Posterior cingulate gyrus (tissue), 11 donors: ENCODE data around the gene ADIPOQ.
"Not testable (repeated sequence)": the region's sequence is repeated elsewhere in the genome, so short reads cannot be mapped to it uniquely, and the experiment has no call there.

Experiments used
- DNase-seq, 10 donors: peaks; one replicate each; pipeline versions ENCODE4 v3.0.0 to v3.0.0-alpha.2; 2020 to 2021; ENCODE audit warnings: mixed read lengths in 3 of 10
- intact Hi-C: fragments of 100-400 bp; cut with DNase I; formaldehyde crosslinking; loops from one replicate; pipeline ENCODE4 v1.15.1; 2023

The ADIPOQ gene

DNA sequence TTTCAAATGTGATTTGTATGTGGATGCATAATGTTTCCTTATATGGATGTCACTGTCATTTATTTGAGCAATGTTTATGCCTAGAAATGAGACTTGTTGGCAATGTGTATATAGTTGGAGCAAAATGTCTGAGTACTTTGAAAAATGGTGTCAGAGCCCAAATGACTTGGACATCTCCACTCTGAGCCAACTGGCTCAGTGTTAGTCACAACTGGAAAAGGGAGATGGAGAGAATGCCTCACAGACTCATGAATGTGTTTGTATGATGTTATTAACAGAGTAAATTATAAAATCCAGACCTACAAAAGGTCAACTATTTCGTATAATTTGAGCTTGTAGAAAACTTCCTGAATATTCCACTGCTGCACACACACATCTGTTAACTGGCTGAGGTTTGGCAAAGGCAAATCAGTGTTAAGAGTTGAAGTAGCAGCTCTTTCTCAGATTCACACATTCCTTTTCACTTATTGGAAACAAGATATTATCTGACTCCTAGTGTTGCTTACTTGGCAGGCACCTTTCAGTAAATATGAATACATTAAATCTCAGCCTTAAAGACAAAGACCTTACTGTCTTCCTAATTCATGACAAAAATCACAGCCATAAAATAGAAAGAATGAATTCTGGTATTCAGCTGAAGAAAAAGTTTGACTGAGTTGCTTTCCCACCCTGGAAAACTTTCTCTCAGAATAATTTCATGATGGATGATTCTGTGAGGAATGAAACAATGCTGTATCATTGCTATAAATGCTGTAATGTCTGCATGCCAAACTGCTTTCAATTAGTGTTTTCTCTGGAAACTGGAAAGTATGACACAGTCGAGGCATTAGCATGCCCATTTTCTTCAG lies 27.0 kb downstream of the ADIPOQ start:
- DNase-seq: no peak
- intact Hi-C loops: no loop called here

GRCh38 chr3:186870421-186871201 lies 28.1 kb downstream of the ADIPOQ start:
- no peak for DNase-seq
- intact Hi-C loops: no loop called here

GRCh38 chr3:186871403-186871924 lies 29.0 kb downstream of the ADIPOQ start:
- intact Hi-C loops: no loop called here
- DNase-seq: no peak

- intact Hi-C loops, DNase-seq: not testable (repeated sequence)
Measured at GRCh38 chr3:186873796-186874195, 31.3 kb downstream of the ADIPOQ start.

DNA sequence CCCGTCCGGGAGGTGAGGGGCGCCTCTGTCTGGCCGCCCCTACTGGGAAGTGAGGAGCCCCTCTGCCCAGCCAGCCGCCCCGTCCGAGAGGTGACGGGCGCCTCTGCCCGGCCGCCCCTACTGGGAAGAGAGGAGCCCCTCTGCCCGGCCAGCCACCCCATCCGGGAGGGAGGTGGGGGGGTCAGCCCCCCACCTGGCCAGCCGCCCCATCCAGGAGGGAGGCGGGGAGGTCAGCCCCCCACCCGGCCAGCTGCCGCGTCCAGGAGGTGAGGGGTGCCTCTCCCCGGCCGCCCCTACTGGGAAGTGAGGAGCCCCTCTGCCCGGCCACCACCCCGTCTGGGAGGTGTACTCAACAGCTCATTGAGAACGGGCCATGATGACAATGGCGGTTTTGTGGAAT lies 31.7 kb downstream of the ADIPOQ start:
- intact Hi-C loops: not testable (repeated sequence)

GRCh38 chr3:186874841-186875240 lies 32.3 kb downstream of the ADIPOQ start:
- DNase-seq, intact Hi-C loops: not testable (repeated sequence)

More for the DNA sequence above, 31.7 kb downstream of the ADIPOQ start:
- DNase-seq: not testable (repeated sequence)

DNA sequence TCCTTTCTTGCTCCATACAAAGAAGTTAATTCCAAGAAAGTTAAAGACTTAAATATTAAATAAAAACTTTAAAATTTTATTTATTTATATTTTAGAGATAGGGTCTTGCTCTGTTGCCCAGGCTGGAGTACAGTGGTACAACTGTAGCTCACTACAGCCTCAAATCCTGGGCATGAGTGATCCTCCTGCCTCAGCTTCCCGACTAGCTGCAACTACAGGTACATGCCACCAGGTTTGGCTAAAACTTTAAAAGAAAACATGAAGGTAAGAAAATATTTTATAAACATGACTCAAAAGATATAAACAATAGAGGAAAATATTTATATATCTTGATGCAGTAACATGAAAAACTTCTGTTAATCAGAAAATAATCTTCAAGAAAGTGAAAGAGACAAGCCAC lies 33.2 kb downstream of the ADIPOQ start:
- no peak for DNase-seq
- intact Hi-C loops: no loop called here

GRCh38 chr3:186879781-186880180 lies 37.3 kb downstream of the ADIPOQ start:
- DNase-seq: no peak
- intact Hi-C loops: no loop called here

- intact Hi-C loops: no loop called here
- no peak for DNase-seq
Measured at GRCh38 chr3:186880406-186880805, 37.9 kb downstream of the ADIPOQ start.

DNA sequence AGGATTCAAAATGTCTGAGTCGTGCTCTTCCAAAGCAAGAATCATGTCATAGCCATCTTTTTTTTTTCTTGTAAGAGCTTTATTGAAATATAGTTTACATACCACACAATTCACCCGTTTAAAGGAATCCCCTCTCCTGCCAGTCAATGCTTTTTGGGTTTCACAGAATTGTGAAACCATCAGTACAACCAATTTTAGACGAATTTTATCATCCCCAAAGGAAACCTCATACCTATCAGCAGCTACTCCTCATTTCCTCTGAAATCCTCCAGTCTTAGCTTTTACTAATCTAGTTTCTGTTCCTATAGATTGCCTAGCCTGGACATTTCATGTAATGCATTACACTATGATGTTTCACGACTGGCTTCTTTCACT lies 39.6 kb downstream of the ADIPOQ start:
- intact Hi-C loops: no loop called here
- no peak for DNase-seq

DNA sequence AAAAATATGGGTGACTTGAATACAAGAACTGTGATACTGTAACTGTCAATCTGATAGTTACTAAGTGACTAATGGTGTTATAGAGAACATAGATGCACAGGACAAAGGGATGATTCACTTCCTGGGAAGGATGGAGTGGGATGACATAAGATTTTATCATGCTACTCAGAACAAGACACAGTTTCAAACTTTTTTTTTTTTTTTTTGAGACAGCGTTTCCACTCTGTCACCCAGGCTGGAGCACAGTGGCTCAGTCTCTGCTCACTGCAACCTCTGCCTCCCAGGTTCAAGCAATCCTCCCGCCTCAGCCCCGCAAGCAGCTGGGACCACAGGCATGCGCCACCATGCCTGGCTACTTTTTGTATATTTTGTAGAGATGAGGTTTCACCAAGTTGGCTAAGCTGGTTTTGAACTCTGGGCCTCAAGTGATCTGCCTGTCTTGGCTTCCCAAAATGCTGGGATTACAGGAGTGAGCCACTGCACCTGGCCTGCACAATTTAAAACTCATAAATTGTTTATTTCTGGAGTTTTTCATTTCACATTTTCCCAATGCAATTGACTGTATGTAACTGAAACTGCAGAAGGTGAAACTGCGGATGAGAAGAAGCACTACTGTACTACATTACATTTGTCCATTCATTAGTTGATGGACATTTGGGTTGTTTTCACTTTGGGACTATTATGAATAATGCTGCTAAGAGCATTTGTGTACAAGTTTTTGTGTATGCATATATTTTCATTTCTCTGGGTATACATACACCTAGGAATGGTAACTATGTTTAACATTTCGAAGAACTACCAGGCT lies 40.6 kb downstream of the ADIPOQ start:
- intact Hi-C loops: no loop called here
- DNase-seq: no peak

DNA sequence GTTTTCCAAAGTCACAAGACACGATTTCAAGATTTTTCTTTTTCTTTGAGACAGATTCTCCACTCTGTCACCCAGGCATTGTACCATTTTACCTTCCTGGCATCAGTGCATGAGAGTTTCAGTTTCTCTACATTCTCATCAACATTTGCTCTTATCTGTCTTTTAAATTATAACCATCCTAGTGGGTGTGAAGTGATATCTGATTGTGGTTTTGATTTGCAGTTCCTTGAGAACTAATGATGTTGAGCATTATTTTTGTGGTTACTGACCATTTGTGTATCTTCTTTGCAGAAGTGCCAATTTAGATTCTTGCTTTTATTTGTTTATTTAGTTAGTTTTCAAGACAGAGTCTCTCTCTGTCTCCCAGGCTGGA lies 41.2 kb downstream of the ADIPOQ start:
- intact Hi-C loops: no loop called here

DNA sequence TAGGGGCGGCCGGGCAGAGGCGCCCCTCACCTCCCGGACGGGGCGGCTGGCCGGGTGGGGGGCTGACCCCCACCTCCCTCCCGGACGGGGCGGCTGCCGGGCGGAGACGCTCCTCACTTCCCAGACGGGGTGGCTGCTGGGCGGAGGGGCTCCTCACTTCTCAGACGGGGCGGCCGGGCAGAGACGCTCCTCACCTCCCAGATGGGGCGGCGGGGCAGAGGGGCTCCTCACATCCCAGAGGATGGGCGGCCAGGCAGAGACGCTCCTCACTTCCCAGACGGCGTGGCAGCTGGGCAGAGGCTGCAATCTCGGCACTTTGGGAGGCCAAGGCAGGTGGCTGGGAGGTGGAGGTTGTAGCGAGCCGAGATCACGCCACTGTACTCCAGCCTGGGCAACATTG lies 42.4 kb downstream of the ADIPOQ start:
- intact Hi-C loops: not testable (repeated sequence)
- peak in 2 of 10 donors; percentile 50 to 55 for DNase-seq

More for the DNA sequence above, 41.2 kb downstream of the ADIPOQ start:
- no peak for DNase-seq

DNA sequence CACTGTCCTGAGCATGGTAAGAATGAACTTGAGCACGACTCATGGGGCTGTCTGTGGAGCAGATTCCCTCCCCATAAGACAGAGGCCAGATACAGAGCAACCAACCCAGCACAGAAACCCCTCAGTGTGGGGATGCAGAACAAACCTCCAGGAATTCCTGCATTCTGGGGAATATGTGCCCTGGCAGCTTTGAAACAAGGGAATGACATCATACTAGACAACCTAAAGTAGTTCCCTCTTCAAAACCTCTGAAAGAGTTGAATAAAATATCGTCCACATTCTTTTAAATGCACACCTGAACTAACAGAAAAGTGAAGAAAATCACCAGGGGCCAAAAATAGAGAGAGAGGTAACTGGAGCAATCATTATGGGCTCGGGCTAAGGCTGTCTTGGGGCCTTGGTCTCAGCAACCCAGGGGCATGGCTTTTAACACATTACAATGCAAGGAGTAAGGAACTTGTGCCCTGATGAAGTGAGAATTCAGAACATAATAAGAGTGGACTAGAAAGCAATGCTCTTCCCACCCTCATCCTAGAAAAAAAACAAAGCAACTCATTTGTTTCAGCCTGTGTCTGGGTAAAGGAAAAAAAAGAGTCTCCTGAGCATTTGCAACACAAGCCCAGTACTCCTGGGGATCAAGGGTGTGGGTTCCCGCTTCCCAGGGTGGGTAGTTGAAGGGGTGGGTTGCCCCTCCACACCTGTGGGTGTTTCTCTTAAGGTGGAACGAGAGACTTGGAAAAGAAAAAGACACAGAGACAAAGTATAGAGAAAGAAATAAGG lies 43.9 kb downstream of the ADIPOQ start:
- intact Hi-C loops: no loop called here
- DNase-seq: no peak

DNA sequence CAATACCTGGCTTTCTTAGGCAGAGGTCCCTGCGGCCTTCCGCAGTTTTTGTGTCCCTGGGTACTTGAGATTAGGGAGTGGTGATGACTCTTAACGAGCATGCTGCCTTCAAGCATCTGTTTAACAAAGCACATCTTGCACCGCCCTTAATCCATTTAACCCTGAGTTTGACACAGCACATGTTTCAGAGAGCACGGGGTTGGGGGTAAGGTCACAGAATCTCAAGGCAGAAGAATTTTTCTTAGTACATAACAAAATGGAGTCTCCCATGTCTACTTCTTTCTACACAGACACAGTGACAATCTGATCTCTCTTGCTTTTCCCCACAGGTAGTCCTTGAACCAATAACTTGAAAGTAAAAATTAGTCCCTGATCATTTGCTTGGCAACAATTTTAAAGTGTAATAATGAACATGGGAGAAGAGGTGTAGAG lies 45.0 kb downstream of the ADIPOQ start:
- DNase-seq, intact Hi-C loops: not testable (repeated sequence)

DNA sequence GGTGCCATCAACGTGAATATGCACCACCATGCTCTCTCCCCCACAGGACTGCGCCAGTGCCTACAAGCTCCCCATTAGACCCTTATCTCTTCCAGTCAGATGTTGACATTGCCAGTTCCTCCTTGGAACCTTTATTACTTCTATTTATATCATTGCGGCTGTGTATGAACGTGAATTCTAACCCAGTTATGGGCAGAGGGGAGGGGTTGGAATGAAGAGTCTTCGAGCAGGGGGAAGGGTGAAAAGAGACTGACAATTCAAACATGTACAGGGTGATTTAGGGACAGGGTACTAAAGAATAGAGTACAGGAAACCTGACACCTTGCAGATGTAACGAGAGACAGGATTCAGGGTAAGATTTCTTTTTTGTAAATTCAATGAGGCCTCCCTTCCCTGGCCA lies 46.1 kb downstream of the ADIPOQ start:
- DNase-seq: no peak
- intact Hi-C loops: no loop called here

DNA sequence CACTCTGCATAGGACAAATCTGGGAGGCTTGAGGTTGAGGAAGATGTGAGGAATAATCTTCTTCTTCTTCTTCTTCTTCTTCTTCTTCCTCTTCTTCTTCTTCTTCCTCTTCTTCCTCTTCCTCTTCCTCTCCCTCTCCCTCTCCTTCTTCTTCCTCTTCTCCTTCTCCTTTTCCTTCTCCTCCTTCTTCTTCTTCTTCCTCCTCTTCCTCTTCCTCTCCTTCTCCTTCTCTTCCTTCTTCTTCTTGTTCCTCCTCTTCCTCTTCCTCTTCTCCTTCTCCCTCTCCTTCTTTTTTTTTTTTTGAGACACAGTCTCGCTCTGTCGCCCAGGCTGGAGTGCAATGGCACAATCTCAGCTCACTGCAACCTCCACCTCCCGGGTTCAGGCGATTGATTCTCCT lies 47.2 kb downstream of the ADIPOQ start:
- DNase-seq, intact Hi-C loops: not testable (repeated sequence)

DNA sequence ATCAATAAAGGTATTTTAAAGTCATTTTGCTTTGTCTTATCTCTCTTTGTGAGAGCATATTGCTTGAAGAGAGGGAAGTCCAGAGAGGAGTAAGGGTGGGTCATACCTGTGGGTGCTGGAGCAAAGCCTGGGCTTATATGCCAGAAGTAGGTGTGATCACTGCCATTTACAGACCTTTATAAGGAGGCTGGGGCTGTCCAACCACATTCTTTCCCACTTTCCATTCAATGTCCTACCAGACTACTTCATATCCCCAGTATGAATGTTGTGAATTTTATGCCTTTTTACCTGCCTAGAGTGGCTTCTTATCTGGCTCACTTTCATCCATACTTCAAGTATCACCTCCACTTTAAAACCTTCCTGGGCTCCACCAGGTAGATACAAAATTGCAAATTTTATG lies 48.4 kb downstream of the ADIPOQ start:
- intact Hi-C loops: no loop called here
- no peak for DNase-seq

DNA sequence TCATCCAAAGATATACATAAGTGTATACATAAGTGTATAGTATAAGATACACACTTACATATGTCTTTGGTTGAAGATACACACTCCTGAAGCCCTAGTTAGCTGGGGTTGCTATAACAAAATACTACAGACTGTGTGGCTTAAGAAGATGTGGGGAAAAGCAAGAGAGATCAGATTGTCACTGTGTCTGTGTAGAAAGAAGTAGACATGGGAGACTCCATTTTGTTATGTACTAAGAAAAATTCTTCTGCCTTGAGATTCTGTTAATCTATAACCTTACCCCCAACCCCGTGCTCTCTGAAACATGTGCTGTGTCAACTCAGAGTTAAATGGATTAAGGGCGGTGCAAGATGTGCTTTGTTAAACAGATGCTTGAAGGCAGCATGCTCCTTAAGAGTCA lies 50.6 kb downstream of the ADIPOQ start:
- intact Hi-C loops, DNase-seq: not testable (repeated sequence)

GRCh38 chr3:186895406-186895805 lies 52.9 kb downstream of the ADIPOQ start:
- no peak for DNase-seq
- intact Hi-C loops: no loop called here
